ENCODE results near the gene EMC6.

DNA sequence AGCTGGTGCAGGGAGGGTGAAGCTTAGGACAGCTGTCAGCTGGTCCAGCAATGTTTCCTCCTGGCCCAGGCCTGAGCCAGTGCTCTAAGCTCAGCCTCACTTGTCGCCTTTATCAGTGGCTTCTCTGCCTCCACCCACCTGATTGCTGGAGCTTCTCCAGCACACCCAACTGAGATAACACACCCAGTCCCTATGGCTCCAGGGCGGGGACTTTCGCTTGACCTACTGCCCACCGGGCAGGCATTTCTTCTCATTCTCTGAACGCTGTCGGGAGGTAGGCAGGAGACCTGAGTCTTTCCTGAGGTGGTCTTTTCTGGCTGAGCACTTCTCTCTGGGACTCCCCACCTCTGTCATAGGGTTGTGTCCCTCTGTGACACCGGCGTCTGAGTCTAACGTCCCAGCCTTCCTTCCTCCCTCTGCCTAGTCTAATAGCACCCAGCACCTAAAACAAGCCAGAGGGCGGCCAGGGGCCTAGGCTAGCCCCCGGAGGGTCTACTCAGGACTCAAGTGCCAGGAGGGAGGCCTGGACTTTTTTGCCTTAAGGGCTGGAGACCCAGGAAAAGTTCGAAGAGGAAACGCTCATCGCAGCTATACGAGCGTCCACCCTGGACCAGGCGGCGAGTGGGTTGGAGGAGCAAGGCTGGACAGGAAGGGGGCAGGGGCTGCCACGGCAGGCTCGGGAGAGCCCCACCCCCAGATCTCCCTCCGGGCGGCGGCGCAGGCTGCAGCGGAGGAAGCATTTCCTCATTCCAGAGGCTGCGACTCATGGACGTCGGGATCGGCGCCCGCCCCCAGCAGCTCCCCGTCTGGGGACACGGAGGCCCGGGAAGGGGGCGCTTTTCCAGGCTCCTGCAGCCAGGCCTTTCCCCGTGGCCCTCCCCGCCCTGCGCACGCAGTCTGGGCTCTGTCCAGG lies 990 bp upstream of the EMC6 start:
- TF ChIP-seq CTCF (IDR thresholded peaks at IDR 0.05) = no peak
- TF ChIP-seq POLR2A (IDR thresholded peaks at IDR 0.05; ENCODE audit: low read depth) = no peak

Data from esophagus muscularis mucosa (tissue), 3 donors.